Panc1 (cell line): ENCODE measurements around the gene C1QTNF3.

Experiments used
- CTCF ChIP-seq: fragments of 450-650 bp; IDR thresholded peaks from 2 replicates; pipeline ENCODE4 v1.5.1; 2017; ENCODE audit warnings: mild to moderate bottlenecking
- POLR2AphosphoS5 ChIP-seq: IDR thresholded peaks from 2 replicates; pipeline ENCODE4 v1.6.1; 2012; ENCODE audit warnings: mild to moderate bottlenecking, low read depth, low read length, moderate library complexity
- REST ChIP-seq, 2 experiments: IDR thresholded peaks; 2 replicates each; pipeline ENCODE4 v1.6.1; 2011 to 2012; ENCODE audit warnings: low read depth in 2 of 2, control low read depth in 1 of 2, low read length in 1 of 2, mild to moderate bottlenecking in 1 of 2, moderate library complexity in 1 of 2; ENCODE audit not compliant: insufficient read depth in 1 of 2
- SIN3A ChIP-seq: IDR thresholded peaks from 2 replicates; pipeline ENCODE4 v1.6.1; 2012; ENCODE audit warnings: low read depth, mild to moderate bottlenecking, low read length, moderate library complexity, borderline replicate concordance; ENCODE audit not compliant: insufficient read depth
- TCF7L2 ChIP-seq: IDR thresholded peaks from 2 replicates; pipeline ENCODE4 v1.6.1; 2011; ENCODE audit warnings: mild to moderate bottlenecking, low read depth, low read length, inconsistent platforms

- TF ChIP-seq CTCF (no peak), POLR2AphosphoS5 (no peak), SIN3A (no peak), TCF7L2 (no peak), REST (IDR thresholded peaks at IDR 0.05; ENCODE audit: insufficient read depth in 1 of 2, low read depth in 2 of 2, low read length in 1 of 2) (no peak)
Observed at GRCh38 chr5:34045996-34046395, 3.0 kb upstream of the C1QTNF3 start.
